HG03432 (cell line): ENCODE measurements around the gene SLC8A3.
A peak's percentile ranks its signal among the peaks of the same experiment; 100 is the strongest.
"Not testable (repeated sequence)": the region's sequence is repeated elsewhere in the genome, so short reads cannot be mapped to it uniquely, and the experiment has no call there.

ENCODE experiments used
- ATAC-seq: cut with Tn5 transposase; IDR thresholded peaks from one replicate; pipeline ENCODE4 v1.9.1; 2021; ENCODE audit warnings: mild to moderate bottlenecking, moderate library complexity; ENCODE audit not compliant: unreplicated experiment

Gene SLC8A3, protein sequence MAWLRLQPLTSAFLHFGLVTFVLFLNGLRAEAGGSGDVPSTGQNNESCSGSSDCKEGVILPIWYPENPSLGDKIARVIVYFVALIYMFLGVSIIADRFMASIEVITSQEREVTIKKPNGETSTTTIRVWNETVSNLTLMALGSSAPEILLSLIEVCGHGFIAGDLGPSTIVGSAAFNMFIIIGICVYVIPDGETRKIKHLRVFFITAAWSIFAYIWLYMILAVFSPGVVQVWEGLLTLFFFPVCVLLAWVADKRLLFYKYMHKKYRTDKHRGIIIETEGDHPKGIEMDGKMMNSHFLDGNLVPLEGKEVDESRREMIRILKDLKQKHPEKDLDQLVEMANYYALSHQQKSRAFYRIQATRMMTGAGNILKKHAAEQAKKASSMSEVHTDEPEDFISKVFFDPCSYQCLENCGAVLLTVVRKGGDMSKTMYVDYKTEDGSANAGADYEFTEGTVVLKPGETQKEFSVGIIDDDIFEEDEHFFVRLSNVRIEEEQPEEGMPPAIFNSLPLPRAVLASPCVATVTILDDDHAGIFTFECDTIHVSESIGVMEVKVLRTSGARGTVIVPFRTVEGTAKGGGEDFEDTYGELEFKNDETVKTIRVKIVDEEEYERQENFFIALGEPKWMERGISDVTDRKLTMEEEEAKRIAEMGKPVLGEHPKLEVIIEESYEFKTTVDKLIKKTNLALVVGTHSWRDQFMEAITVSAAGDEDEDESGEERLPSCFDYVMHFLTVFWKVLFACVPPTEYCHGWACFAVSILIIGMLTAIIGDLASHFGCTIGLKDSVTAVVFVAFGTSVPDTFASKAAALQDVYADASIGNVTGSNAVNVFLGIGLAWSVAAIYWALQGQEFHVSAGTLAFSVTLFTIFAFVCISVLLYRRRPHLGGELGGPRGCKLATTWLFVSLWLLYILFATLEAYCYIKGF

DNA sequence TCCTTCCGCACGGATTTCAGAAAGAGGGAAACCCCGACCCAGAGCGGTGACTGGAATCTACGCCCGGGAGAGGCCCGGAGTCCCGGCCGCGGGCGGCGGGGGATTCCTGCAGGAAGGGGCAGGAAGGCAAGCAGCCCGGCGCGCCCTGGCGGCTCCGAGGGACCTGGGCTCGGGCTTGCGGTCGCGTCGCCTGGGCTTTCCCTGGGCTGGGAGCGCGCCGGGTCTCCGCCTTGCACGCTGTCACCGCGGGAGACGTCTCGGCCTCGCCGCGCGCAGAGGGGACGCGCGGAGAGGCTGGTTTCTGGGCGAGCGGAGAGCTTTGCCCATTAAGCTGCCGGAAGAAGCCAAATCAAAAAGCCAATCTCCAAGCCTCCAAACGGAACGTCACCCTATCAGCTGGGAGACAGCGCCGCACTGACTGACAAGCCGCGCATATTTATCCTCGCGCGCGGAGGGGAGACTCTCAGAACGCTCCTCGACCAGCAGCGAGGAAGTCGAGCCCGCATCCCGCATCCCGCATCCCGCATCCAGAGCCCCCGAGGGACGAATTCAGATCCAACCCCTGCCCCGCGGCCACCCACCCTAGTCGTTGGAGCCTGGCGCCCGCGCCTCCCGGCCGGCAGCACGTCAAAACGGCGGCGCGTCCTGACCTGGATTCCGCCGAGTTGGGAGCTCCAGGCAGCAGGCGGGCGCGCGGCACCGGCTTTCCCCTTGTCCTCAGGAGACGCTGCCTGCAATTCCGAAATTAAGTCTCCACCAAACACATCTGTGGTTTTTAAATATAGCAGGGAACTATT lies at the start of gene SLC8A3:
Gene SLC8A3 (minus strand): TSS at position 293 of the 797 bp plus-strand sequence. CDS start 20,529 bp downstream, outside the sequence.
- ATAC-seq, result peak; percentile 46

DNA sequence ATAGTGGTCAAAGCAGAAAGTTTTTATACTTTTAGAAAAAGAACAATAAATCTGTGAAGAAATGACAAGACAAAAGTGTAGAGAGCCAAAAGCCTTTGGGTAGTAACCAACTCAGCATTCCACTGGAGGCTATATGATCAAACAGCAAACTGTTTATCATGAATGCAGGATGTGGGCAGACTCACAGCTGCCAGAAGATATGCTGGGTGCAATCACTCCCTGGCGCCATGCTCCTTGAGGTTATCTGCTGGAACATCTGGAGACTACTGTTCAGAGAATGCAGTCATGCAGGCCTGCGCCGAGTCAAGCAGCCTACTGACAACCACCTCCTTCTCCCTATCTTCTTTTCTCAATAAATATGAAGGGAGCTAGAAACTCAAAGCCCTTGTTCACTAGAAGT lies 49.0 kb upstream of the SLC8A3 start:
- ATAC-seq, result no peak

DNA sequence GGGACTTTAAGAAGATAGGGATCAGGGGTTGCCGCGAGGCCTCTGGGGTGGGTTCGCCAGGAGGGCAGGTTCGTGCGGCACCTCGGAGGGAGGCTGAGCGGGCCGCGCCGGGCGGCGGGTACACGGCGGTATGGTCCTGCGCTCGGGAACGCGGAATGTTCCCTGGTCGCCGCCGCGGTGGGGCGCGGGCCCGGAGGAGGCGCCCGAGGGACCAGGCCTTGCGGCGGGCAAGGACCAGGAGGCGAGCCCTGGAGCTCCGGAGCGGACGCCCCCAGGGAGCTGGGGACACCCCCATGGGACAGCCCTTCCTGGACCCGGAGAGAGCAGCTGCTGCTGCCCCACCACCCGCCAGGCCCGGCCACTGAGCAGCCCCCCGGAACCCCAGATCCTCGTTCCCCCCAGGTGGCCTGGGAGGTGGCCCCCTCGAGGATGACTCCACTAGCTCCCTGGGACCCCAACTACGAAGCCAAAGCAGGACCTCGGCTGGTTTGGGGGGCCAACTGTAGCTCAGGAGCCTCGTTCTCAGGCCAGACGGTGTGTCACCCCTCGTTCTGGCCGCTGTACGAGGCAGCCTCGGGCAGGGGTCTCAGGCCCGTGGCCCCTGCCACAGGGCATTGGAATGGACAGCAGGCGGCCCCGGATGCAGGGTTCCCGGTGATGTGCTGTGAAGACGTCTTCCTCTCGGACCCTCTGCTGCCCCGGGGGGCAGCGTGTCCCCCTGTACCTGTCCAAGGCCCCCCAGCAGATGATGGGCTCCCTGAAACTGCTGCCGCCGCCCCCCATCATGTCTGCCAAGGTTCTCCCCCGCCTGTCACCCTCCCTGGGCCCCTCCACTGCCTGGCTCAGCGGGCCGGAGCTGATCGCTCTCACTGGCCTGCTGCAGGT lies 45.6 kb upstream of the SLC8A3 start:
- no peak for ATAC-seq

DNA sequence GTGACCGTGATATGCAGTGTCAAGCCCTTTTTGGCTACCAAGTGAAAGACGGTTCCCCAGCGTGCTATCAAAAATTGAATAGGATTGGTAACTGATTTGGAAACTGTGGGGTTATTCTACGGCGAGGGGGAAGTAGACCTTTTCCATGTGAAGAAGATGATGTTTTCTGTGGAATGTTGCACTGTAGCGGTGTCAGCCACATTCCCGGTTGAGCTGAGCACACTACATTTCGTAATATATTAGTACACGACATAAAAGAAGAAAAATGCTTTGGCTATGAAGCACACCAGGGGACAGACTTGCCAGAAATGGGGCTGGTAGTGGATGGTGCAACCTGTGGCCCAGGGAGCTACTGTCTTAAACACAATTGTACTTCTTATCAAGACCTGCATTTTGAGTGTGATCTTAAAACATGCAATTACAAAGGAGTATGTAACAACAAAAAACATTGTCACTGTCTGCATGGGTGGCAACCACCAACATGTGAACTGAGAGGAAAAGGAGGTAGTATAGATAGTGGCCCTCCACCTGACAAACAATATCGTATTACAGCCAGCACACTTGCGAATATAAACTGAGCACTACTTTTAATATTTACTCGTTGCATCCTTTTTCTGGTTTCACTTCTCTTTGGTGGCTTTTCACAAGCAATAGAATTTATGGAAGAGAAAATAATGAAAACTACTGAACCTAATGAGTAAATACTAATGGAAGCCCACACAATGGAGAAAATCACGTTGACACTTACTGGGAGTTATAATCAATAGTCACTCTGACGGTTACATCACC lies 43.2 kb upstream of the SLC8A3 start:
- not testable (repeated sequence) for ATAC-seq

DNA sequence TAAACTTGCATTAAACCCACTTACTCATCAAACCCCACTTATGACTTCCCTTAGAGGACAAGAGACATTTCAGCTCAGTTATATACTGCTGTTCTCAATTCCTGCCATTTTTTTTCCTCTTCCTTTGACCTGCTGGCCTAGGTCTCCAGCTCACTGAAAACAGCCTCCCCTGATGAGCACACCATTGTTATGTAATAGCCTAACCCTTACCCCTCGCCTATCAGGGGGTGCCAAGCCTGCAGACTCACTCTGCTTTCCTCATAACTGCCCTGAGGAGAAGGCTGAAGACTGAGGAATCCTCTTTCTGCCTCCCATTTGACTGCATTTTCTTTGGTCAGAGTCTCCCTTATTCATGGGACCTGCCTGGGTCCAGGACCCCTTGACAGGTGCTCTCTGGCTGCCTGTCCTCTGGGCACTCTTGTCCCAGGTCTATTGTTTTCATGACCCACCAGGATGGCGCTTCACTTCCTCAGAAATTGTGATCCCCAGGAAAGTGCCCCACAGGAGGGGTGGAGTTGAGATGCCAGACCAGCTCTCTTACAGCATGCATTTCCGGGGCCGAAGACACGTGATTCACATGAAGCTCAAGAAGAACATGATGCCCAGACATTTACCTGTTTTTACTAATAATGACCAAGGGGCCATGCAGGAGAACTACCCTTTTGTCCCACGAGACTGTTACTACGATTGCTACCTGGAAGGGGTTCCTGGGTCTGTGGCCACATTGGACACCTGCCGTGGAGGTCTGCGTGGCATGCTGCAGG lies 41.3 kb upstream of the SLC8A3 start:
- not testable (repeated sequence) for ATAC-seq

DNA sequence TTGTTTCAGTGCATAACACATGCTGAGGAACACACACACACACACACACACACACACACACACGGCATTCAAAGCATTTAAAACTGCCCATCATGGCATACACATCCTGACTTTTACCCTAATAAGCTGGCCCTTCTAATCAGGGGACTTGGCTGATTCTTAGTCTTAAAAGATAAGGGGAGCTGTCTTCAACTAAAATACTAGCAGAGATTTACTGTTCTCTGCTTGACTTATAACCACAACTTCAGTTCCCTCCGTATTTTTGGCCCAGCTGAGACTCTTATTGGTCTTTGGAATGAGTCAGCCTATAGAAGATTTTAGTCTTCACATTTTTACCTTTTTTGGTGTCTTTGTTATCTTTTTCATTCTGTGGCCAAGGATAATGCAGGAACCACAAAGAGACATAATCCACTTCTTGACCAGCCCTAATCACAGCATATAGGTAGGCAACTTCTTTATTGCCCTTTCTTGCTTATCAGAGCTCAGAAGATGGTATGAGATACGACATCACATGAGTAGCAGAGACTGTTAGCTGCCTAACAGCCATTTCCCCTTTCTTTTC lies 25.1 kb upstream of the SLC8A3 start:
- no peak for ATAC-seq

DNA sequence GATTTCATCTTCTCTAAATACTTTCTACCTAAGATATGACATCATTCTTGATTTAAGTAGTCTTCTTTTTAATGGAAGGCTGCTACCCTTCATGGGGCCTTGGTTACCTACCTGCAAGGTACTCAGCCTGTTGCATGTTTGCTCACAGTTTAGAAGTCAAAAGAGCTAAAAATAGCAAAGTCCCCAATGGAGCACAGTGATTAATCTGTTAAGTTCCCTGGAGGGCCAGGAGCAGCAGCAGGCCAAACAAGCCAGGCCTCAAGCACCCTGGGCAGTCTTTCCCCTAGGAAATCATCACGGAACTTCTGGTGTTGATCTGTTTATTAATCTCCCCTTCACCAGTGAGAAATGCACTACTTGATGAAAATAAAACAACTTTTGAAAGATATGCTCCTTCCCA lies 24.0 kb upstream of the SLC8A3 start:
- ATAC-seq, result no peak

DNA sequence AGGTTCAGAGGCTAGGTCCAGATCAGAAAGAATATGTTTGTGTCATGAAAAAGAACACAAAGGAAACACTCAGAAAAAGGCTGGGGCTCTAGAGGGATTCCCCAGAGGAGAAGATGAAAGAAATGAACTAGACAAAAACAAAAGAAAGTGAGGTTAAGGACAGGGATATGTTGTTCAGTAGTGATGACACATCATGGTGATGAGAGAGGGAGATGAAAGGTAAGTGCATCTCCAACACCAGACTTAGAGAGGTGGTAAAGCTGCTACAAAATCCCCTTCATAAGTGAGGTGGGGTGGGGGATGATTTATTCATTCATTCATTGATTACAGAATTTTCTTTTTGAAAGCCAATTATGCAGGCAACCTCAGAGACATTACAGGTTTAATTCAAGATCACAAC lies 19.6 kb upstream of the SLC8A3 start:
- no peak for ATAC-seq

DNA sequence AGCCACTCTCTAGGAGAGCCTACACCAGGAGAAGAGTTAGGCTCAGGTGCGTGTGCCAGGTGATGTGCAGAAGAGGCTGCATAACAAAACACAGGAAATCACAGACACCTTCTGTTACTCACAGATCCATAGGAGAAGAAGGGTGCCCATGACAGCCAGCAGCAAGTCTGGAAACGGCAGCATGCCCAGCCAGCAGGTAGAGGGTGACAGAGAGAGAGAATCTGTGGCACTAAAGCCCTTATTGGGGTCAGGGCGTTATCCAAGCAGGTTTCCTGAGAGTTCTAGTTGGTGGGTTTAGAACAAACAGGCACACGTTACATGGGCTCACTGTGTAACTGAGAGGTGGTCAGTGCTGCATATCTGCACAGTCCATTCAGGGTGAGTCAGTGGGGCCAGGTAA lies 14.9 kb upstream of the SLC8A3 start:
- no peak for ATAC-seq

DNA sequence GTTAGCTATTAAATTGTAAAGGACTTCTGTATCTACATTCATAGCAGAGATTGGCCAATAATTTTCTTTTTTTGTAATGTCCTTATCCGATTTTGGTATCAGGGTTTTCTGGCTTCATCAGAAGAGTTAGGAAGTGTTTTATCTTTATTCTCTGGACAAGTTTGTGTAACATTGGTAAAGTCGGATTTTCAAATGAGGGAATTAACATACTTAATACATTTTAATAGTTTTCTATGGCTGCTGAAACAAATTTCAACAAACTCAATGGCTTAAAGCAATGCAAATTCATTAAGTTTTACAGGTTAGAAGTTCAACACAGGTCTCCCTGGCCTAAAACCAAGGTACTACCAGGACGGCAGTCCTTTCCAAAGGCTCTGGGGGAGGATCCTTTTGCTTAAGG lies 13.2 kb upstream of the SLC8A3 start:
- ATAC-seq, result no peak

DNA sequence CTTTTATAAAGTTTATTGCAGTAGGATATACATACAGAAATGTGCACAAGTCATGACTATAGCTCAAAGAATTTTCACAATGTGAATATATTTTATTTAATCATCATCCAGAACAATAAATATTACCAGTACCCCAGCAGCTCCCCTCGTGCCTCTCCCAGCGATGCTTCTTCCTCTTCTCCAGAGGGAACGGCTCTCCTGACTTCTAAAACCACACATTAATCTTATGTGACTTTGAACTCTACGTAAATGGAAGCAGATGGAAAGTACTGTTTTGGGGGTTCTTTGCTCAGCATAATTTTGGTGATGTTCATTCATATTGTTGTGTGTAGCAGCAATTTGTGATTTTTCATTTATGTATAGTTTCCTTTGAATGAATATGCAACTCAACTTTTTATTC lies 4.6 kb upstream of the SLC8A3 start:
- no peak for ATAC-seq

DNA sequence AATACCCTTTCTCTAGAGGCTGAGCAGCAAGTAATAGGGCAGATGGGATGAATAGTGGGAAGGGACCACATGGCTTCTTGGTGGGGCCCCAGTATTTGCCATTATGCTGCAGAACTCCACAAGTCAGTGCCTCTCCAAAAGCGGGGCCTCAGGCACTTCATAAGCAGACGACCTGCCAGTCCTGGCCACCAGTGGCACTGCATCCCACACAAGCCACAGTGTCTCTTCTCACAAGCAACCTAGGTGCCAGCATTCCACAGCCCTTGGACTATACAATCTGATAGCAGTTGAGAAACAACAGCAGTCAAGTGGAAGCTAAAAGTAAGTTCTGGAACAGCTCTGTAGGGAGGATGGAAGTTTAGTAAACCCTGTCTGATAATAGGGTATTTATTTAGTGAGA lies 4.2 kb upstream of the SLC8A3 start:
- ATAC-seq, result no peak

DNA sequence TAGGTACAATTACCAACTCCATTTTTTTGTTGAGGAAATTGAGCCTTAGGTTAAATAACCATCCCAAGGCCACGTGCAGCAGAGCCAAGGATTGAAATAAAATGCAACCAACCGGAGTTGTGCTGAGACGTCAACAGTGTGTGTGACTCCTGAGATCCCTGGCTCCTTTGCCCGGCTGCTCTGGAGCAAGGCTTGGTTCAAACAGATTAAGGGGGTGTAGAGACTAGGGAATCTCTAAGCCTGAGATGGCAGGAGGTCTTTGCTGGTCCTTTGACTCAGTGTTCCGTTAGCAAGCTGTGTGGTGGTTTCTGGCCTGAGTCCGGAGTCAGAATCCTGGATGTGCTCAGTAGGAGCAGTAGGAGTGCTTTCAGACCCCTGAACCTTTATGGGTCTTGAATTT lies 1.4 kb upstream of the SLC8A3 start:
- no peak for ATAC-seq

DNA sequence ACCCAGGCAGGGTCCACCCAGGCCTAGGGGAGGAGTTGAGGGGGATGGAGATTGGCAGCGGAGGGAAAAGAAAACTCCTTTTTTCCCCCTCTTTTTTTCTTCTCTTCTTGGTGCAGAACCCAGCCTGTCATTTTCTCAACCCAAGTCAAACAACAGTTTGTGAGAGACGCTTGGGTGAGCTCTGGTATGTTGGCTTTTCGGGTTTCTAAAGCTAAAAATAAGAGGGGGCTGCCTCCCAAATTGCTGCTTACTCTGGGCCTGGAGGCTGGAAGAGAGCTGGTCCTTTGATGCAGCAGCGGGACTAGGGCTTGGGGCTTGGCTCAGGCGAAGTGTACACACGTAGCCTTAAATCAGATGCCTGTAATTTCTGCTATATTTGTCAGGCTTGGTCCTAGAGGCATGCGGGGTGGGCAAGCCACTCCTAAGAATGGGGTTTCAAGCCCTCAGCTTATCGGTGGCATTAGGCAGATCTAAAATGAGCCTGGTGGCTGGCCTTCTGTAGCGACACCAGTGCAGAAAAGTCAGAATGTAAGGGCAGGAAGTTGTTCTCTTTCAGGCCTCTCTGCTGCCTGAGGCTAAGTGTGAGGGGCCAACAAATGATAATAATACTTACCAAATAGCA lies 816 bp upstream of the SLC8A3 start:
- no peak for ATAC-seq

DNA sequence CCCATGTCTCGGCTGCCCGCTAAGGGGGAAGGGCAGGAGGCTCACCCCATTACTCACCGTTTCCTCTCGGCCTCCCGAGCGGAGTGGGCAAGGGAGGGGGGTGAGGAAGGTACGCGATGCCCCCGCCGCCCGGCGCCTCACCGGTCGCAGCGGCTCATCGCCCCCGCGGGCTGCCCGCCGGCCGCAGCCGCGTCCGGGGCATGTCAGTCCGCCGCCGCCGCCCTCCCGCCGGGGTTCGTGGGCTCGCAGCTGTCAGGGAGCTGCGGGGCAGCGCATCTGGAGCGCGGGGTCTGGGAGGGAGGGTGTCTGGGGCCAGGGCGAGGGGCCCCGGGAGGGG lies 461 bp downstream of the SLC8A3 start:
- peak; percentile 28 for ATAC-seq

DNA sequence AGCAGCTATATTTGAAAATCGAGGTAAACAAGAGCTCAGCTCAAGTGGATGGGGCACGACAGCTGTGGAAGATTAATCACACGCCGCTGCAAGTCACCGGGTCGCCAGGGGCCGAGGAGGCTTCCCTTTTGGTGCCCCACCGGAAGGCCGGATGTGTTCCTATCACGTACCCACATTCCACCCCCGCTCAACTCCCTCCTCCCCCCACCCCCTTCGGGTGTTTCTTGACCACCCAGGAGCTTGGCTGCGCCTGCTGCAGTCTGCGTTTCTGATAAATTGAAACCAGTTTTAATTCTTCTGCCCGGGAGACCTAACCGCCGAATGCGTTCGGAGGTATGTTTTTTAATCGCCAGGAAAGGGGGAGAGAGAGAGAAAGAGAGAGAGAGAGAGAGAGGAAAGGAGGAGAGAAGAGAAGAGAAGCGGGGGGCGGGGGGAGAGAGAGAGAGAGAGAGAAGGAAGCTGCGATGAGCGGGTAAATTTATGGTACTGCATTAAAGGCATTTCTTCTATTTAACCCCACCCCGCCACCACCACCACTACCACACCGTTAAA lies 1.8 kb downstream of the SLC8A3 start:
- ATAC-seq, result peak; percentile 32

DNA sequence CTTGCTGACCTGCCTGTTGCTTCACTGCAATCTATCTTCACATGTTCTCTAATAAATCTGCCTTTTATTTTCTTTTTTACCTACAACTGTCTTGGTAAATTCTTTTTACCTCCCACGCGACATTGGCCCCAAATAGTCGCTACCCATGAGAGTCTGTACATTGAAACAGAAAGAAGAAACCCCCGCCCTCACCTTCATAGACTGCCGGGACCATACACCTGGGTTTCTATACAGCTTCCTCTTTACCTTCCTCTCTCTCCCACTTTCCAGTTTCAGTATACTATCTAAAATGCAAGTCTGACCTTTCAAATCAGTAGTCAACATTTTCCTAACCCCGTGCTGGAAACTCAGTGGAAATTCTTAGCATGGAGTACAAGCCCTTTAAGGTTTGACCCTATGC lies 4.8 kb downstream of the SLC8A3 start:
- peak; percentile 43 for ATAC-seq

DNA sequence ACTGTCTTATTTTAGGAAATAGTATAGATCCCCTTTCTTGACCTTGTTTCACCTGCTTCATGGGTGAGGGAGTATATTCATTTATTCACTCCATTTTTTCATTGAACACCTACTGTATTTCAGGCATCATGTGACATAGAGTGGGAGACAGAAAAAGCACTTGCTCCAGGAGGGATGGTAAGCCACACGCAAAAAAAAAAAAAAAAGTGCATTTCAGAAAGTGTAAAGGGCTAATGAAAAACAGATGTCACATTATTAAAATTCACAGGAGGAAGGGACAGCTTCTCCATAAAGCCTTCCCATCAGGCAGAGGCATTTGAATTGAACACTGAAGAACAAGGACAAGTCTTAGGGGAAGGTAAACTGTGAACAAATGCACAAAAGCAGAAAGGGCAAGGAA lies 7.5 kb downstream of the SLC8A3 start:
- no peak for ATAC-seq
